Hypothalamus (tissue), 51 donors: ENCODE measurements around the gene ZMIZ1.
A peak's percentile ranks its signal among the peaks of the same experiment; 100 is the strongest.

Source experiments
- DNase-seq, 51 donors: peaks; one replicate each; lab custom pipeline; 2025; lab: John Stamatoyannopoulos, UW

ZMIZ1 gene

GRCh38 chr10:79051766-79052165, 17.0 kb upstream of the ZMIZ1 start:
- no peak for DNase-seq

- DNase-seq: peak in 2 of 51 donors; percentile 12 to 18
Observed at GRCh38 chr10:79052291-79053080, 16.3 kb upstream of the ZMIZ1 start.

- DNase-seq: no peak
Observed at GRCh38 chr10:79053081-79053434, 15.7 kb upstream of the ZMIZ1 start.

- DNase-seq: no peak
Observed at GRCh38 chr10:79053481-79054202, 15.1 kb upstream of the ZMIZ1 start.

- DNase-seq: no peak
Observed at GRCh38 chr10:79054203-79055099, 14.3 kb upstream of the ZMIZ1 start.

GRCh38 chr10:79055100-79055782, 13.5 kb upstream of the ZMIZ1 start:
- no peak for DNase-seq

- DNase-seq: no peak
Observed at GRCh38 chr10:79055892-79056291, 12.9 kb upstream of the ZMIZ1 start.

- no peak for DNase-seq
Observed at GRCh38 chr10:79056361-79056735, 12.4 kb upstream of the ZMIZ1 start.

GRCh38 chr10:79056736-79057391, 11.9 kb upstream of the ZMIZ1 start:
- no peak for DNase-seq

- no peak for DNase-seq
Observed at GRCh38 chr10:79057481-79058275, 11.1 kb upstream of the ZMIZ1 start.

- no peak for DNase-seq
Observed at GRCh38 chr10:79058899-79059841, 9.6 kb upstream of the ZMIZ1 start.

GRCh38 chr10:79059859-79060379, 8.8 kb upstream of the ZMIZ1 start:
- DNase-seq: peak in 36 of 51 donors; percentile 25 to 86 (median 62)

GRCh38 chr10:79060641-79061255, 8.0 kb upstream of the ZMIZ1 start:
- no peak for DNase-seq

GRCh38 chr10:79061441-79062315, 7.1 kb upstream of the ZMIZ1 start:
- peak in 17 of 51 donors; percentile 32 to 72 (median 43) for DNase-seq

GRCh38 chr10:79063071-79063491, 5.7 kb upstream of the ZMIZ1 start:
- no peak for DNase-seq
